Panc1 (cell line): Measurements from ENCODE around the gene CHERP. TPM values are rescaled to one million over a fixed set of nuclear protein-coding genes. Genes with fewer than 3 reads are reported as not detected.

ENCODE experiments used
- ATAC-seq: fragments of 200-7000 bp; cut with Tn5 transposase; 2 replicates; pipeline ENCODE4 v1.9.1; 2020; ENCODE audit warnings: mild to moderate bottlenecking, moderate library complexity
- BruUV-seq: library from RNA; stranded (reverse); fragments of 400-500 nt; replicated peaks from 2 replicates; lab custom pipeline; 2021; lab: Mats Ljungman, UMichigan
- CTCF ChIA-PET: fragments of 300-600 bp; sonication (Branson Sonifier 250); formaldehyde crosslinking; loops from one replicate; lab custom pipeline; 2022; ENCODE audit warnings: antibody characterized with exemption; lab: Charles Lee
- POLR2A ChIA-PET: fragments of 300-600 bp; sonication (Branson Sonifier 250); formaldehyde crosslinking; loops from one replicate; lab custom pipeline; 2022; ENCODE audit warnings: antibody characterized with exemption; lab: Charles Lee
- DNase-seq: peaks from one replicate; pipeline ENCODE4 v3.0.0-alpha.2; 2010; ENCODE audit warnings: low read depth, low spot score
- H3K27ac ChIP-seq: 2 replicates; pipeline ENCODE4 v1.5.1; 2011; ENCODE audit warnings: mild to moderate bottlenecking, low read length, inconsistent platforms
- H3K27me3 ChIP-seq: fragments of 200-500 bp; sonication (Bioruptor generic); 2 replicates; pipeline ENCODE4 v1.6.0; 2014; ENCODE audit warnings: low read length, inconsistent platforms; ENCODE audit not compliant: control insufficient read depth, insufficient read depth
- H3K36me3 ChIP-seq: fragments of 200-500 bp; sonication (Bioruptor generic); 2 replicates; pipeline ENCODE4 v1.5.1; 2014; ENCODE audit warnings: inconsistent platforms, mild to moderate bottlenecking, low read length, moderate library complexity; ENCODE audit not compliant: control insufficient read depth, insufficient read depth
- H3K4me1 ChIP-seq: 2 replicates; pipeline ENCODE4 v1.5.1; 2011; ENCODE audit warnings: inconsistent platforms, mild to moderate bottlenecking, low read length, moderate library complexity; ENCODE audit not compliant: control insufficient read depth, insufficient read depth
- H3K4me3 ChIP-seq, 2 experiments: 2 replicates each; pipeline ENCODE4 v1.5.1; 2011 to 2012; ENCODE audit warnings: low read depth in 2 of 2, low read length in 2 of 2, mild to moderate bottlenecking in 2 of 2, inconsistent platforms in 1 of 2, moderate library complexity in 1 of 2
- H3K9me3 ChIP-seq: fragments of 200-500 bp; sonication (Bioruptor generic); 2 replicates; pipeline ENCODE4 v1.5.1; 2014; ENCODE audit warnings: low read depth, mild to moderate bottlenecking, inconsistent platforms, low read length, moderate library complexity; ENCODE audit not compliant: control insufficient read depth, insufficient read depth
- POLR2AphosphoS5 ChIP-seq: IDR thresholded peaks from 2 replicates; pipeline ENCODE4 v1.6.1; 2012; ENCODE audit warnings: mild to moderate bottlenecking, low read depth, low read length, moderate library complexity
- SIN3A ChIP-seq: IDR thresholded peaks from 2 replicates; pipeline ENCODE4 v1.6.1; 2012; ENCODE audit warnings: low read depth, mild to moderate bottlenecking, low read length, moderate library complexity, borderline replicate concordance; ENCODE audit not compliant: insufficient read depth
- TCF7L2 ChIP-seq: IDR thresholded peaks from 2 replicates; pipeline ENCODE4 v1.6.1; 2011; ENCODE audit warnings: mild to moderate bottlenecking, low read depth, low read length, inconsistent platforms
- in situ Hi-C: cut with HindIII; loops from 2 replicates; pipeline ENCODE4 v1.10.0; 2016; ENCODE audit warnings: low sequenced_read_pairs, low pct_unique_long_range_greater_than_20kb
- intact Hi-C: fragments of 100-400 bp; cut with micrococcal nuclease; formaldehyde crosslinking; loops from one replicate; pipeline ENCODE4 v1.10.0; 2022; ENCODE audit not compliant: unreplicated experiment
- total RNA-seq: library from RNA; stranded (reverse); gene quantifications from one replicate; pipeline ENCODE4 v1.2.1, GENCODE V29; 2021; ENCODE audit not compliant: unreplicated experiment
- TF ChIP-seq, protein P1 (sequence below): fragments of 450-650 bp; IDR thresholded peaks from 2 replicates; pipeline ENCODE4 v1.5.1; 2017; ENCODE audit warnings: mild to moderate bottlenecking
- TF ChIP-seq, protein P2 (sequence below), 2 experiments: IDR thresholded peaks; 2 replicates each; pipeline ENCODE4 v1.6.1; 2011 to 2012; ENCODE audit warnings: low read depth in 2 of 2, control low read depth in 1 of 2, low read length in 1 of 2, mild to moderate bottlenecking in 1 of 2, moderate library complexity in 1 of 2; ENCODE audit not compliant: insufficient read depth in 1 of 2

The CHERP gene
- total RNA-seq, 1 experiment from 2014 or later, result 48.3 TPM

GRCh38 chr19:16575282-16575681 is 33.0 kb upstream of the CHERP start:
- CTCF ChIA-PET, result interaction anchor here (0.6 kb wide), 1 partner anchor 257 kb away, joined by 7 read pairs; no protein-coding TSS in a partner anchor
- Histone ChIP-seq H3K27me3 (no peaks in the 10 kb centered on the region), H3K4me1 (peaks cover 7% of the 10 kb centered on the region), H3K27ac (no peak overlapping the region), H3K9me3 (no peaks in the 10 kb centered on the region), H3K36me3 (peaks cover 4% of the 10 kb centered on the region; the same call in 1 of the 2 replicates), H3K4me3 (no peak overlapping the region)
- TF ChIP-seq, protein P1, sequence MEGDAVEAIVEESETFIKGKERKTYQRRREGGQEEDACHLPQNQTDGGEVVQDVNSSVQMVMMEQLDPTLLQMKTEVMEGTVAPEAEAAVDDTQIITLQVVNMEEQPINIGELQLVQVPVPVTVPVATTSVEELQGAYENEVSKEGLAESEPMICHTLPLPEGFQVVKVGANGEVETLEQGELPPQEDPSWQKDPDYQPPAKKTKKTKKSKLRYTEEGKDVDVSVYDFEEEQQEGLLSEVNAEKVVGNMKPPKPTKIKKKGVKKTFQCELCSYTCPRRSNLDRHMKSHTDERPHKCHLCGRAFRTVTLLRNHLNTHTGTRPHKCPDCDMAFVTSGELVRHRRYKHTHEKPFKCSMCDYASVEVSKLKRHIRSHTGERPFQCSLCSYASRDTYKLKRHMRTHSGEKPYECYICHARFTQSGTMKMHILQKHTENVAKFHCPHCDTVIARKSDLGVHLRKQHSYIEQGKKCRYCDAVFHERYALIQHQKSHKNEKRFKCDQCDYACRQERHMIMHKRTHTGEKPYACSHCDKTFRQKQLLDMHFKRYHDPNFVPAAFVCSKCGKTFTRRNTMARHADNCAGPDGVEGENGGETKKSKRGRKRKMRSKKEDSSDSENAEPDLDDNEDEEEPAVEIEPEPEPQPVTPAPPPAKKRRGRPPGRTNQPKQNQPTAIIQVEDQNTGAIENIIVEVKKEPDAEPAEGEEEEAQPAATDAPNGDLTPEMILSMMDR, result no peak
- TF ChIP-seq SIN3A (no peak), POLR2AphosphoS5 (no peak), TCF7L2 (no peak)
- TF ChIP-seq, protein P2, sequence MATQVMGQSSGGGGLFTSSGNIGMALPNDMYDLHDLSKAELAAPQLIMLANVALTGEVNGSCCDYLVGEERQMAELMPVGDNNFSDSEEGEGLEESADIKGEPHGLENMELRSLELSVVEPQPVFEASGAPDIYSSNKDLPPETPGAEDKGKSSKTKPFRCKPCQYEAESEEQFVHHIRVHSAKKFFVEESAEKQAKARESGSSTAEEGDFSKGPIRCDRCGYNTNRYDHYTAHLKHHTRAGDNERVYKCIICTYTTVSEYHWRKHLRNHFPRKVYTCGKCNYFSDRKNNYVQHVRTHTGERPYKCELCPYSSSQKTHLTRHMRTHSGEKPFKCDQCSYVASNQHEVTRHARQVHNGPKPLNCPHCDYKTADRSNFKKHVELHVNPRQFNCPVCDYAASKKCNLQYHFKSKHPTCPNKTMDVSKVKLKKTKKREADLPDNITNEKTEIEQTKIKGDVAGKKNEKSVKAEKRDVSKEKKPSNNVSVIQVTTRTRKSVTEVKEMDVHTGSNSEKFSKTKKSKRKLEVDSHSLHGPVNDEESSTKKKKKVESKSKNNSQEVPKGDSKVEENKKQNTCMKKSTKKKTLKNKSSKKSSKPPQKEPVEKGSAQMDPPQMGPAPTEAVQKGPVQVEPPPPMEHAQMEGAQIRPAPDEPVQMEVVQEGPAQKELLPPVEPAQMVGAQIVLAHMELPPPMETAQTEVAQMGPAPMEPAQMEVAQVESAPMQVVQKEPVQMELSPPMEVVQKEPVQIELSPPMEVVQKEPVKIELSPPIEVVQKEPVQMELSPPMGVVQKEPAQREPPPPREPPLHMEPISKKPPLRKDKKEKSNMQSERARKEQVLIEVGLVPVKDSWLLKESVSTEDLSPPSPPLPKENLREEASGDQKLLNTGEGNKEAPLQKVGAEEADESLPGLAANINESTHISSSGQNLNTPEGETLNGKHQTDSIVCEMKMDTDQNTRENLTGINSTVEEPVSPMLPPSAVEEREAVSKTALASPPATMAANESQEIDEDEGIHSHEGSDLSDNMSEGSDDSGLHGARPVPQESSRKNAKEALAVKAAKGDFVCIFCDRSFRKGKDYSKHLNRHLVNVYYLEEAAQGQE (IDR thresholded peaks at IDR 0.05; ENCODE audit: insufficient read depth in 1 of 2, low read depth in 2 of 2, low read length in 1 of 2), result no peak
- DNase-seq (no peak), ATAC-seq (no peak)
- BruUV-seq, result no TSS peak
- in situ Hi-C loops (no loop called here), intact Hi-C loops (no loop called here)
- POLR2A ChIA-PET, result no interaction called here

DNA sequence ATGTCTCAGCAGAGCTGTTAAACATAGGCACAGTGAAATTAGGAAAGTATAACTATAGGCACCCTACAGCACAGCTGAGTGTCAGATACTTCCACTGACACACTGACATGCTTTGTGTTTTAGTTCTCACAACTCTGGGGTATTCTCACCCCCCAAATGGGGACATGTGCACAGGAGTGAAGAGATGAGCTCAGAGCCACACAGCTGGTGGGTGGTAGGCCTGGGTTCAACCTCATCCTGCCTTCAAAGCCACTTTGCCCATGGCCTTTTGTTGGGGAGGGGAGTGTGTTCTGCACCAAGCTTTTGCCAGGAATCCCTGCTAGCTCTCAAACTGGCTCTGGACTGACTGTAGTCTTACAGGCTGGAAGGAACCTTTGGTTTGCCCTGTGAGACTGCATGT is 31.7 kb upstream of the CHERP start:
- ATAC-seq, result no peak
- TF ChIP-seq, protein P1, result no peak
- TF ChIP-seq, protein P2 (IDR thresholded peaks at IDR 0.05; ENCODE audit: insufficient read depth in 1 of 2, low read depth in 2 of 2, low read length in 1 of 2), result no peak
- TF ChIP-seq POLR2AphosphoS5 (no peak), SIN3A (no peak), TCF7L2 (no peak)
- H3K27ac ChIP-seq, result peak overlapping the region; percentile 7; the same call in 1 of the 2 replicates
- peaks cover 8% of the 10 kb centered on the region for H3K4me1 ChIP-seq
- ChIA-PET POLR2A (no interaction called here), CTCF (no interaction called here)
- BruUV-seq, result no TSS peak
- intact Hi-C loops, result no loop called here
- H3K4me3 ChIP-seq, result peak overlapping the region; percentile 93 to 94
- H3K9me3 ChIP-seq, result no peaks in the 10 kb centered on the region
- H3K36me3 ChIP-seq, result peaks cover 4% of the 10 kb centered on the region; the same call in 1 of the 2 replicates
- DNase-seq, result no peak
- H3K27me3 ChIP-seq, result no peaks in the 10 kb centered on the region
- in situ Hi-C loops, result no loop called here
